GM12878 (cell line): Measurements from ENCODE around the gene ARHGEF3. TPM values are rescaled to one million over a fixed set of nuclear protein-coding genes. Genes with fewer than 3 reads are reported as not detected.

Experiments used
- CHD1 ChIP-seq: IDR thresholded peaks from 2 replicates; pipeline ENCODE4 v1.6.1; 2012; ENCODE audit warnings: low read depth, low read length, improper control_type of control experiment
- CREB1 ChIP-seq: IDR thresholded peaks from 2 replicates; pipeline ENCODE4 v1.6.1; 2012; ENCODE audit warnings: low read depth, mild to moderate bottlenecking, inconsistent platforms
- ESRRA ChIP-seq: IDR thresholded peaks from 2 replicates; pipeline ENCODE4 v1.6.1; 2012; ENCODE audit warnings: mild to moderate bottlenecking, low read length, improper control_type of control experiment
- EZH2 ChIP-seq: IDR thresholded peaks from 2 replicates; pipeline ENCODE4 v1.6.1; 2012; ENCODE audit warnings: low read depth, mild to moderate bottlenecking, control low read depth, inconsistent platforms, low read length, borderline replicate concordance; ENCODE audit not compliant: control insufficient read depth
- HCFC1 ChIP-seq: fragments of 150-350 bp; IDR thresholded peaks from 2 replicates; pipeline ENCODE4 v1.6.1; 2014; ENCODE audit warnings: low read length
- MEF2A ChIP-seq: IDR thresholded peaks from 2 replicates; pipeline ENCODE4 v1.6.1; 2011; ENCODE audit warnings: low read depth, mild to moderate bottlenecking, low read length, moderate library complexity; ENCODE audit not compliant: insufficient read depth
- NR2C1 ChIP-seq: fragments of 450-650 bp; IDR thresholded peaks from 2 replicates; pipeline ENCODE4 v1.6.1; 2017; ENCODE audit warnings: antibody characterized with exemption, mild to moderate bottlenecking, moderate library complexity
- PAX5 ChIP-seq: IDR thresholded peaks from 2 replicates; pipeline ENCODE4 v1.6.1; 2011; ENCODE audit warnings: low read depth, low read length, borderline replicate concordance
- POLR2AphosphoS5 ChIP-seq: IDR thresholded peaks from 2 replicates; pipeline ENCODE4 v1.6.1; 2011; ENCODE audit warnings: mild to moderate bottlenecking, low read length, inconsistent platforms
- SUPT20H ChIP-seq: IDR thresholded peaks from 2 replicates; pipeline ENCODE4 v1.6.1; 2011; ENCODE audit warnings: low read depth, mild to moderate bottlenecking, low read length, moderate library complexity, borderline replicate concordance; ENCODE audit not compliant: control insufficient read depth
- TAF1 ChIP-seq: IDR thresholded peaks from 2 replicates; pipeline ENCODE4 v1.6.1; 2011; ENCODE audit warnings: mild to moderate bottlenecking, low read depth, low read length, borderline replicate concordance
- TCF12 ChIP-seq: IDR thresholded peaks from 2 replicates; pipeline ENCODE4 v1.6.1; 2011; ENCODE audit warnings: low read depth, mild to moderate bottlenecking, low read length
- TCF7 ChIP-seq: IDR thresholded peaks from 2 replicates; pipeline ENCODE4 v1.6.1; 2014; ENCODE audit warnings: antibody characterized with exemption, borderline replicate concordance
- YY1 ChIP-seq: IDR thresholded peaks from 2 replicates; pipeline ENCODE4 v1.6.1; 2011; ENCODE audit warnings: low read depth, mild to moderate bottlenecking, low read length
- ZNF24 ChIP-seq: fragments of 450-650 bp; IDR thresholded peaks from 2 replicates; pipeline ENCODE4 v1.6.1; 2017; ENCODE audit warnings: antibody characterized with exemption, mild to moderate bottlenecking
- ZNF384 ChIP-seq: IDR thresholded peaks from 2 replicates; pipeline ENCODE4 v1.6.1; 2012; ENCODE audit warnings: low read depth, mild to moderate bottlenecking, low read length, improper control_type of control experiment, borderline replicate concordance
- polyA plus RNA-seq, 11 experiments: library from polyadenylated mRNA; depleted of rRNA in 4 of 11; unstranded in 6 of 11; stranded (reverse) in 5 of 11; fragments of >200 nt; fragmentation: Nextera tagmentation in 4 of 11; fragmentation: Illumina TruSeq in 1 of 11; extraction: Ambion mirVana in 4 of 11; extraction: Trizol in 1 of 11; gene quantifications; 1 replicate in 1 of 11; 2 replicates in 10 of 11; pipeline versions ENCODE4 v1.2.1 to v1.2.3, GENCODE V29; 2011 to 2016; ENCODE audit warnings: inconsistent platforms in 2 of 11, missing spikeins in 2 of 11, low read depth in 1 of 11
- total RNA-seq, 4 experiments: library from RNA; depleted of rRNA in 3 of 4; stranded (reverse); fragments of >200 nt in 3 of 4; fragmentation: Illumina TruSeq in 1 of 4; extraction: Trizol in 1 of 4; gene quantifications; 2 replicates each; pipeline versions ENCODE4 v1.2.1 to v1.2.3, GENCODE V29; 2013 to 2021
- TF ChIP-seq, protein P1 (sequence below): fragments of 450-650 bp; IDR thresholded peaks from 2 replicates; pipeline ENCODE4 v1.6.1; 2017; ENCODE audit warnings: mild to moderate bottlenecking, low read depth, inconsistent platforms; ENCODE audit not compliant: poor library complexity, severe bottlenecking
- TF ChIP-seq, protein P2 (sequence below): IDR thresholded peaks from 2 replicates; pipeline ENCODE4 v1.6.1; 2012; ENCODE audit warnings: low read depth, low read length, improper control_type of control experiment
- TF ChIP-seq, protein P3 (sequence below): IDR thresholded peaks from 2 replicates; pipeline ENCODE4 v1.6.1; 2012; ENCODE audit warnings: low read length, inconsistent platforms
- TF ChIP-seq, protein P4 (sequence below): fragments of 450-650 bp; conservative IDR thresholded peaks from 2 replicates; pipeline ENCODE4 v1.6.1; 2017; ENCODE audit warnings: mild to moderate bottlenecking, moderate library complexity
- TF ChIP-seq, protein P5 (sequence below): fragments of 450-650 bp; IDR thresholded peaks from 2 replicates; pipeline ENCODE4 v1.6.1; 2017; ENCODE audit warnings: mild to moderate bottlenecking

The ARHGEF3 gene
- total and polyA plus RNA-seq, 10 of the 15 experiments (the other 5 are each of a cell fraction or from before 2014, with no cell fraction given) = 21.8 to 78.7 (median 56.2) TPM

DNA sequence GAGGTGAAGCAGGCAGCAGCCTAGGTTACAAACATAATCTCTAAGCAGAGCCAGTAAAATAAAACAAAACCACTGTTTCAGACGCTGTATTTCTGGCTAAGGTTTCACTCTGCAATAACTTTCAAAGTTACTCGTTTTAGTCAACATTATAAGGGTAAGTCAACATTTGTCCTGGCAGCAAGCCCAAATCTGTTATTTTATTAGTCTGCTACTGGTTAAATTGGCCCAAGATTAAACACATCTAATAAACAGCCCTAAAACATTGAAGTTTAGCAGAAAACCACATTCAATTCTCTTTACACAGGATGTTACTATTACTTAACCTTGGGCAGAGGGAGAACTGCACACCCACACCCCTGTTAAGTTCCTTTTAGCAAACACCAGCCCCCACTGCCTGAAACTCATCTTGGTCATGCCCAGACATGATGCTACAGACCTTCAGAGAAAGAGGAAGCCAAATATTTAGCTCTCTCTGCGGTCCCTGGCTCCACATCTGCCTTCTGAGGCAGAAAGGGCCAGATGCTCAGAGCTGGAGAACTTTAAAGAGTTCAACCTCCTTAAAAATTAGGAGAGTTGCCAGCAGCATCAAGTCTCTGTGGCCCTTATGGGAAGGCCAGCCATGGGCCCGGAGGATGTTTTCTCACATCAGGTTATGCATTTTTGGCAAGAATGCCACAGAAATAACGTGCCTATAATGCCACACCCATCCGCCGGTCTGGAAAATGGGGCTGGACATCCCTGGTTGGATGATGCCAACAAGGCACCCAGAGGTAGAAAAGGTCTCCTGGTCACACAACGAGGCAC is 17.9 kb downstream of the ARHGEF3 start (continued):
- peak; percentile 47; the same call in 1 of the 2 replicates for TF ChIP-seq ESRRA
- peak; percentile 90 for TF ChIP-seq PAX5
- peak; percentile 53; the same call in 1 of the 2 replicates for TF ChIP-seq YY1
- TF ChIP-seq CREB1 = peak; percentile 17; the same call in 1 of the 2 replicates
- no peak for TF ChIP-seq NR2C1
- TF ChIP-seq, protein P1, sequence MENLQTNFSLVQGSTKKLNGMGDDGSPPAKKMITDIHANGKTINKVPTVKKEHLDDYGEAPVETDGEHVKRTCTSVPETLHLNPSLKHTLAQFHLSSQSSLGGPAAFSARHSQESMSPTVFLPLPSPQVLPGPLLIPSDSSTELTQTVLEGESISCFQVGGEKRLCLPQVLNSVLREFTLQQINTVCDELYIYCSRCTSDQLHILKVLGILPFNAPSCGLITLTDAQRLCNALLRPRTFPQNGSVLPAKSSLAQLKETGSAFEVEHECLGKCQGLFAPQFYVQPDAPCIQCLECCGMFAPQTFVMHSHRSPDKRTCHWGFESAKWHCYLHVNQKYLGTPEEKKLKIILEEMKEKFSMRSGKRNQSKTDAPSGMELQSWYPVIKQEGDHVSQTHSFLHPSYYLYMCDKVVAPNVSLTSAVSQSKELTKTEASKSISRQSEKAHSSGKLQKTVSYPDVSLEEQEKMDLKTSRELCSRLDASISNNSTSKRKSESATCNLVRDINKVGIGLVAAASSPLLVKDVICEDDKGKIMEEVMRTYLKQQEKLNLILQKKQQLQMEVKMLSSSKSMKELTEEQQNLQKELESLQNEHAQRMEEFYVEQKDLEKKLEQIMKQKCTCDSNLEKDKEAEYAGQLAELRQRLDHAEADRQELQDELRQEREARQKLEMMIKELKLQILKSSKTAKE = peak; percentile 97
- TF ChIP-seq SUPT20H = no peak
- TF ChIP-seq ZNF24 = no peak
- TF ChIP-seq, protein P2, sequence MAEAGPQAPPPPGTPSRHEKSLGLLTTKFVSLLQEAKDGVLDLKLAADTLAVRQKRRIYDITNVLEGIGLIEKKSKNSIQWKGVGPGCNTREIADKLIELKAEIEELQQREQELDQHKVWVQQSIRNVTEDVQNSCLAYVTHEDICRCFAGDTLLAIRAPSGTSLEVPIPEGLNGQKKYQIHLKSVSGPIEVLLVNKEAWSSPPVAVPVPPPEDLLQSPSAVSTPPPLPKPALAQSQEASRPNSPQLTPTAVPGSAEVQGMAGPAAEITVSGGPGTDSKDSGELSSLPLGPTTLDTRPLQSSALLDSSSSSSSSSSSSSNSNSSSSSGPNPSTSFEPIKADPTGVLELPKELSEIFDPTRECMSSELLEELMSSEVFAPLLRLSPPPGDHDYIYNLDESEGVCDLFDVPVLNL = no peak
- peak; percentile 80 for TF ChIP-seq TCF12
- TF ChIP-seq, protein P3, sequence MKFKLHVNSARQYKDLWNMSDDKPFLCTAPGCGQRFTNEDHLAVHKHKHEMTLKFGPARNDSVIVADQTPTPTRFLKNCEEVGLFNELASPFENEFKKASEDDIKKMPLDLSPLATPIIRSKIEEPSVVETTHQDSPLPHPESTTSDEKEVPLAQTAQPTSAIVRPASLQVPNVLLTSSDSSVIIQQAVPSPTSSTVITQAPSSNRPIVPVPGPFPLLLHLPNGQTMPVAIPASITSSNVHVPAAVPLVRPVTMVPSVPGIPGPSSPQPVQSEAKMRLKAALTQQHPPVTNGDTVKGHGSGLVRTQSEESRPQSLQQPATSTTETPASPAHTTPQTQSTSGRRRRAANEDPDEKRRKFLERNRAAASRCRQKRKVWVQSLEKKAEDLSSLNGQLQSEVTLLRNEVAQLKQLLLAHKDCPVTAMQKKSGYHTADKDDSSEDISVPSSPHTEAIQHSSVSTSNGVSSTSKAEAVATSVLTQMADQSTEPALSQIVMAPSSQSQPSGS = peak; percentile 85
- TF ChIP-seq TCF7 = peak; percentile 71
- TF ChIP-seq CHD1 = peak; percentile 94
- TF ChIP-seq MEF2A = peak; percentile 79
- TF ChIP-seq EZH2 = no peak
- TF ChIP-seq POLR2AphosphoS5 = peak; percentile 69; the same call in 1 of the 2 replicates
- no peak for TF ChIP-seq HCFC1
- no peak for TF ChIP-seq ZNF384
- TF ChIP-seq TAF1 = 0 out of 2 replicates have a peak, but pooled peaks have one; percentile 6
- TF ChIP-seq, protein P4, sequence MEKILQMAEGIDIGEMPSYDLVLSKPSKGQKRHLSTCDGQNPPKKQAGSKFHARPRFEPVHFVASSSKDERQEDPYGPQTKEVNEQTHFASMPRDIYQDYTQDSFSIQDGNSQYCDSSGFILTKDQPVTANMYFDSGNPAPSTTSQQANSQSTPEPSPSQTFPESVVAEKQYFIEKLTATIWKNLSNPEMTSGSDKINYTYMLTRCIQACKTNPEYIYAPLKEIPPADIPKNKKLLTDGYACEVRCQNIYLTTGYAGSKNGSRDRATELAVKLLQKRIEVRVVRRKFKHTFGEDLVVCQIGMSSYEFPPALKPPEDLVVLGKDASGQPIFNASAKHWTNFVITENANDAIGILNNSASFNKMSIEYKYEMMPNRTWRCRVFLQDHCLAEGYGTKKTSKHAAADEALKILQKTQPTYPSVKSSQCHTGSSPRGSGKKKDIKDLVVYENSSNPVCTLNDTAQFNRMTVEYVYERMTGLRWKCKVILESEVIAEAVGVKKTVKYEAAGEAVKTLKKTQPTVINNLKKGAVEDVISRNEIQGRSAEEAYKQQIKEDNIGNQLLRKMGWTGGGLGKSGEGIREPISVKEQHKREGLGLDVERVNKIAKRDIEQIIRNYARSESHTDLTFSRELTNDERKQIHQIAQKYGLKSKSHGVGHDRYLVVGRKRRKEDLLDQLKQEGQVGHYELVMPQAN = no peak
- TF ChIP-seq, protein P5, sequence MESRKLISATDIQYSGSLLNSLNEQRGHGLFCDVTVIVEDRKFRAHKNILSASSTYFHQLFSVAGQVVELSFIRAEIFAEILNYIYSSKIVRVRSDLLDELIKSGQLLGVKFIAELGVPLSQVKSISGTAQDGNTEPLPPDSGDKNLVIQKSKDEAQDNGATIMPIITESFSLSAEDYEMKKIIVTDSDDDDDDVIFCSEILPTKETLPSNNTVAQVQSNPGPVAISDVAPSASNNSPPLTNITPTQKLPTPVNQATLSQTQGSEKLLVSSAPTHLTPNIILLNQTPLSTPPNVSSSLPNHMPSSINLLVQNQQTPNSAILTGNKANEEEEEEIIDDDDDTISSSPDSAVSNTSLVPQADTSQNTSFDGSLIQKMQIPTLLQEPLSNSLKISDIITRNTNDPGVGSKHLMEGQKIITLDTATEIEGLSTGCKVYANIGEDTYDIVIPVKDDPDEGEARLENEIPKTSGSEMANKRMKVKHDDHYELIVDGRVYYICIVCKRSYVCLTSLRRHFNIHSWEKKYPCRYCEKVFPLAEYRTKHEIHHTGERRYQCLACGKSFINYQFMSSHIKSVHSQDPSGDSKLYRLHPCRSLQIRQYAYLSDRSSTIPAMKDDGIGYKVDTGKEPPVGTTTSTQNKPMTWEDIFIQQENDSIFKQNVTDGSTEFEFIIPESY = no peak
